ENCODE data around the gene PROCA1.

DNA sequence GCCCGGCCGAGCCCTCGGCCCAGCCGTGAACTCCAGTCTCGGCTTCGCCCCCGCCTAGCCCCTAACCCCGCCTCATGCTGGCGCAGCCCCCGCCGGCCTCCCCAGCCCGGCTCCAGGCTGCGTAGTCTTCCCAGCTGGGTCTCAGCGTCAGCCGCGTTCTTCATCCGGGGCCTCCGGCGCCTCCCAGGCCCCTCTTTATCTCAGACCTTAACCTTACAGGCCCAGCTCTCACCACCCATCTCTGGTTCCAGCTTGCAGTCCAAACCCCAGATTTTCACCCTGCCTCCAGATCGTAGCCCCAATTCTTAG is at the start of gene PROCA1:
- TF ChIP-seq POLR2A (IDR thresholded peaks at IDR 0.05) = no peak
- TF ChIP-seq, protein P1, sequence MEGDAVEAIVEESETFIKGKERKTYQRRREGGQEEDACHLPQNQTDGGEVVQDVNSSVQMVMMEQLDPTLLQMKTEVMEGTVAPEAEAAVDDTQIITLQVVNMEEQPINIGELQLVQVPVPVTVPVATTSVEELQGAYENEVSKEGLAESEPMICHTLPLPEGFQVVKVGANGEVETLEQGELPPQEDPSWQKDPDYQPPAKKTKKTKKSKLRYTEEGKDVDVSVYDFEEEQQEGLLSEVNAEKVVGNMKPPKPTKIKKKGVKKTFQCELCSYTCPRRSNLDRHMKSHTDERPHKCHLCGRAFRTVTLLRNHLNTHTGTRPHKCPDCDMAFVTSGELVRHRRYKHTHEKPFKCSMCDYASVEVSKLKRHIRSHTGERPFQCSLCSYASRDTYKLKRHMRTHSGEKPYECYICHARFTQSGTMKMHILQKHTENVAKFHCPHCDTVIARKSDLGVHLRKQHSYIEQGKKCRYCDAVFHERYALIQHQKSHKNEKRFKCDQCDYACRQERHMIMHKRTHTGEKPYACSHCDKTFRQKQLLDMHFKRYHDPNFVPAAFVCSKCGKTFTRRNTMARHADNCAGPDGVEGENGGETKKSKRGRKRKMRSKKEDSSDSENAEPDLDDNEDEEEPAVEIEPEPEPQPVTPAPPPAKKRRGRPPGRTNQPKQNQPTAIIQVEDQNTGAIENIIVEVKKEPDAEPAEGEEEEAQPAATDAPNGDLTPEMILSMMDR (IDR thresholded peaks at IDR 0.05) = no peak

Measured in ovary (tissue), 3 donors.